Measurements from ENCODE around the gene KLHL18. TPM values are rescaled to one million over a fixed set of nuclear protein-coding genes. Genes with fewer than 3 reads are reported as not detected.
"Not testable (repeated sequence)": the region's sequence is repeated elsewhere in the genome, so short reads cannot be mapped to it uniquely, and the experiment has no call there.

The KLHL18 gene
- total RNA-seq, 1 experiment from 2014 or later = 12.7 TPM

- no peak for DNase-seq (ENCODE audit: low read depth)
Observed at GRCh38 chr3:47273564-47273963, 9.2 kb upstream of the KLHL18 start.

- no peak for DNase-seq (ENCODE audit: low read depth)
Observed at GRCh38 chr3:47274652-47275051, 8.1 kb upstream of the KLHL18 start.

GRCh38 chr3:47276558-47276957 is 6.2 kb upstream of the KLHL18 start:
- DNase-seq (ENCODE audit: low read depth) = no peak

- DNase-seq (ENCODE audit: low read depth) = no peak
Observed at GRCh38 chr3:47280519-47280918, 2.2 kb upstream of the KLHL18 start.

GRCh38 chr3:47283193-47283537 is 421 bp downstream of the KLHL18 start:
- DNase-seq (ENCODE audit: low read depth) = peak; percentile 23

- DNase-seq (ENCODE audit: low read depth) = peak; percentile 10
Observed at GRCh38 chr3:47283591-47284364, 1.0 kb downstream of the KLHL18 start.

- no peak for DNase-seq (ENCODE audit: low read depth)
Observed at GRCh38 chr3:47288966-47289910, 6.5 kb downstream of the KLHL18 start.

- DNase-seq (ENCODE audit: low read depth) = no peak
Observed at GRCh38 chr3:47291158-47291753, 8.5 kb downstream of the KLHL18 start.

GRCh38 chr3:47291754-47292420 is 9.1 kb downstream of the KLHL18 start:
- not testable (repeated sequence) for DNase-seq (ENCODE audit: low read depth)

- no peak for DNase-seq (ENCODE audit: low read depth)
Observed at GRCh38 chr3:47293822-47294221, 11.1 kb downstream of the KLHL18 start.

- no peak for DNase-seq (ENCODE audit: low read depth)
Observed at GRCh38 chr3:47294392-47294791, 11.6 kb downstream of the KLHL18 start.

- DNase-seq (ENCODE audit: low read depth) = no peak
Observed at GRCh38 chr3:47295322-47295721, 12.6 kb downstream of the KLHL18 start.

- no peak for DNase-seq (ENCODE audit: low read depth)
Observed at GRCh38 chr3:47295976-47296375, 13.2 kb downstream of the KLHL18 start.

GRCh38 chr3:47296562-47297302 is 14.0 kb downstream of the KLHL18 start:
- no peak for DNase-seq (ENCODE audit: low read depth)

- DNase-seq (ENCODE audit: low read depth) = no peak
Observed at GRCh38 chr3:47298439-47298838, 15.7 kb downstream of the KLHL18 start.

GRCh38 chr3:47299381-47300318 is 16.9 kb downstream of the KLHL18 start:
- no peak for DNase-seq (ENCODE audit: low read depth)

- no peak for DNase-seq (ENCODE audit: low read depth)
Observed at GRCh38 chr3:47301456-47301855, 18.7 kb downstream of the KLHL18 start.

GRCh38 chr3:47306022-47306421 is 23.3 kb downstream of the KLHL18 start:
- DNase-seq (ENCODE audit: low read depth) = no peak

GRCh38 chr3:47309231-47309630 is 26.5 kb downstream of the KLHL18 start:
- DNase-seq (ENCODE audit: low read depth) = not testable (repeated sequence)

GRCh38 chr3:47310391-47310790 is 27.6 kb downstream of the KLHL18 start:
- DNase-seq (ENCODE audit: low read depth) = no peak

Measured in M059J (cell line).